Upper lobe of right lung (tissue), 1 donor: ENCODE data around the gene IGF1R. TPM values are rescaled to one million over a fixed set of nuclear protein-coding genes. Genes with fewer than 3 reads are reported as not detected.

Experiments used
- ATAC-seq: fragments of 200-7000 bp; cut with Tn5 transposase; one replicate; pipeline ENCODE4 v1.9.1; 2020; ENCODE audit warnings: mild to moderate bottlenecking, moderate library complexity
- DNase-seq: peaks from one replicate; pipeline ENCODE4 v3.0.0-alpha.2; 2020
- H3K27ac ChIP-seq: fragments of 200-600 bp; one replicate; pipeline ENCODE4 v1.8.0; 2022
- H3K27me3 ChIP-seq: fragments of 200-600 bp; one replicate; pipeline ENCODE4 v1.8.0; 2022; ENCODE audit warnings: mild to moderate bottlenecking
- H3K36me3 ChIP-seq: fragments of 200-600 bp; one replicate; pipeline ENCODE4 v1.8.0; 2022
- H3K4me1 ChIP-seq: fragments of 200-600 bp; one replicate; pipeline ENCODE4 v1.8.0; 2022
- H3K4me3 ChIP-seq: fragments of 200-600 bp; one replicate; pipeline ENCODE4 v1.8.0; 2022; ENCODE audit warnings: mild to moderate bottlenecking
- H3K9me3 ChIP-seq: fragments of 200-600 bp; one replicate; pipeline ENCODE4 v1.8.0; 2022
- CTCF ChIP-seq: fragments of 200-600 bp; IDR thresholded peaks from one replicate; pipeline ENCODE4 v1.8.0; 2022; ENCODE audit warnings: antibody characterized with exemption
- intact Hi-C: fragments of 100-400 bp; cut with DNase I; formaldehyde crosslinking; loops from one replicate; pipeline ENCODE4 v1.11.0; 2022
- total RNA-seq: library from RNA; stranded (reverse); fragmentation: NEBNext Ultra II Directional; extraction: Animal tissue kit (Norgen Biotek cat#: 25700); gene quantifications from one replicate; pipeline ENCODE4 v1.2.1, GENCODE V29; 2021
- donor health status: DM: no; HTN: yes; CAD: no; lungs with severe emphysema.

Gene IGF1R
- total RNA-seq, 1 donor from 2014 or later = 40.0 TPM

GRCh38 chr15:98967096-98967495 lies 318.8 kb downstream of the IGF1R start:
- no peak overlapping the region for H3K27ac ChIP-seq
- no peaks in the 10 kb centered on the region for H3K9me3 ChIP-seq
- TF ChIP-seq CTCF = no peak
- H3K4me1 ChIP-seq = no peaks in the 10 kb centered on the region
- no peak for ATAC-seq
- no peaks in the 10 kb centered on the region for H3K27me3 ChIP-seq
- intact Hi-C loops = no loop called here
- DNase-seq = no peak
- no peak overlapping the region for H3K4me3 ChIP-seq
- no peaks in the 10 kb centered on the region for H3K36me3 ChIP-seq

GRCh38 chr15:98967916-98968315 lies 319.6 kb downstream of the IGF1R start:
- intact Hi-C loops = no loop called here
- no peak for TF ChIP-seq CTCF
- no peaks in the 10 kb centered on the region for H3K4me1 ChIP-seq
- no peak overlapping the region for H3K27ac ChIP-seq
- H3K4me3 ChIP-seq = no peak overlapping the region
- DNase-seq (no peak), ATAC-seq (no peak)
- H3K9me3 ChIP-seq = no peaks in the 10 kb centered on the region
- H3K27me3 ChIP-seq = no peaks in the 10 kb centered on the region
- no peaks in the 10 kb centered on the region for H3K36me3 ChIP-seq

- no peak overlapping the region for H3K4me3 ChIP-seq
- DNase-seq = no peak
- no peaks in the 10 kb centered on the region for H3K4me1 ChIP-seq
- no peak overlapping the region for H3K27ac ChIP-seq
- no peak for TF ChIP-seq CTCF
- no peaks in the 10 kb centered on the region for H3K9me3 ChIP-seq
- no peak for ATAC-seq
- no peaks in the 10 kb centered on the region for H3K36me3 ChIP-seq
- intact Hi-C loops = no loop called here
- H3K27me3 ChIP-seq = no peaks in the 10 kb centered on the region
Measured at GRCh38 chr15:98968576-98968975, 320.2 kb downstream of the IGF1R start.

DNA sequence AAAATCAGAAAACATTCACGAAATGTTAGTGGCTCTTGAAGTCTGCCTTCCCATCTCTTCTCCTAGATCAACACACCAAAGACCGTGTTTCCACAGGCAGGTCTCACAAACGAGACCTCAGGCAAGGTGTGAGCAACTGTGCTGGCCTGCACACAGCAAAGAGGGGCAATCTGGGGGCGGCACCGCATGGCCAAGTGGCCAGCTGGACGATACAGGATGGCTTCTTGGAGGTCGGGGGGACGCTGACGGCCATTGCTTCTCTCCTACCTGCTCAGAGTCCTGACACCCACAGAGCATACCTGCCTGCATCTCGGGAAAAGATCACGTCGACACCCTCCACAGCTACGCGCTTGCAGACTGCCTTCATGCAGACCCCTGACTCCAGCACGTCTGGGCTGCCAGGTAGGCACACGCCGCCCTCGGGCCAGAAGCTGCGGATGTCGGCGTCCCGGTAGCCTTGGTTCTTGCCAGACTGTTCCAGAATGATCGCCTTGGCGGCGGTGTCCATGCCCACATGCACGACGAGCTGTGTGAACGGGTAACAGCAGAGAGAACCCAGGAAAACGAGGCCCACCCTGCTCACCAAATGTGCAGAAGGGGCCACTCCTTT lies 320.9 kb downstream of the IGF1R start:
- no peak for TF ChIP-seq CTCF
- Histone ChIP-seq H3K4me3 (no peak overlapping the region), H3K27me3 (no peaks in the 10 kb centered on the region), H3K27ac (no peak overlapping the region), H3K36me3 (no peaks in the 10 kb centered on the region), H3K9me3 (no peaks in the 10 kb centered on the region), H3K4me1 (no peaks in the 10 kb centered on the region)
- DNase-seq (no peak), ATAC-seq (no peak)
- intact Hi-C loops = no loop called here

- H3K27ac ChIP-seq = no peak overlapping the region
- no peaks in the 10 kb centered on the region for H3K9me3 ChIP-seq
- no peaks in the 10 kb centered on the region for H3K4me1 ChIP-seq
- H3K36me3 ChIP-seq = no peaks in the 10 kb centered on the region
- TF ChIP-seq CTCF = no peak
- intact Hi-C loops = no loop called here
- H3K27me3 ChIP-seq = no peaks in the 10 kb centered on the region
- no peak overlapping the region for H3K4me3 ChIP-seq
- DNase-seq = no peak
- ATAC-seq = no peak
Measured at GRCh38 chr15:98970799-98971198, 322.5 kb downstream of the IGF1R start.

DNA sequence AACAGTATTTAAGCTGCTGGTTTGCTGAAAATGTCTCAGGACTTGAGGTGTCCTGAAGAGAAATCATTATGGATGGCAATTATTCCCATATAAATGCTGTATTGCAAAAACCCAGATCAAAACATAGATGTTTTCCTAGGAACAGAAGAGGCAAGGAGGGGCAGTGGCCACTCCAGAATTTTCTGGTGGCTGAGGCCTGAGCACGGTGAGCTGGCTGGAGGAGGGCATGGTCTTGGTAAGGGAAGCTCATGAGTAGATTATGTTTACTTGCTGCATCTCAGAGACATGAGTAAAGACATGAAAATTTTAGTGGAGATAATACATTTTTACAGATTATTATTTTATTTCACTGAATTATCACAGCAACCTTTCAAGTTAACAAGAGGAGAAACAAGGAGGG lies 328.2 kb downstream of the IGF1R start:
- Histone ChIP-seq H3K27ac (no peak overlapping the region), H3K4me3 (no peak overlapping the region), H3K36me3 (no peaks in the 10 kb centered on the region), H3K27me3 (no peaks in the 10 kb centered on the region), H3K9me3 (no peaks in the 10 kb centered on the region), H3K4me1 (no peaks in the 10 kb centered on the region)
- ATAC-seq = no peak
- DNase-seq = no peak
- intact Hi-C loops = no loop called here
- no peak for TF ChIP-seq CTCF
